Suprapubic skin (tissue), 4 donors: ENCODE measurements around the gene OPALIN. TPM values are rescaled to one million over a fixed set of nuclear protein-coding genes. Genes with fewer than 3 reads are reported as not detected.
"Not testable (repeated sequence)": the region's sequence is repeated elsewhere in the genome, so short reads cannot be mapped to it uniquely, and the experiment has no call there.

Experiments
- DNase-seq, 2 donors: peaks; one replicate each; pipeline ENCODE4 v3.0.0-alpha.2; 2019; ENCODE audit warnings: low spot score in 2 of 2
- H3K27ac ChIP-seq: fragments of 200-600 bp; sonication (generic); one replicate; pipeline ENCODE4 v1.5.1; 2019
- H3K27me3 ChIP-seq: fragments of 200-600 bp; sonication (generic); one replicate; pipeline ENCODE4 v1.5.1; 2019
- H3K36me3 ChIP-seq: fragments of 200-600 bp; sonication (generic); one replicate; pipeline ENCODE4 v1.5.1; 2019
- H3K4me1 ChIP-seq: fragments of 200-600 bp; sonication (generic); one replicate; pipeline ENCODE4 v1.5.1; 2019
- H3K4me3 ChIP-seq: fragments of 200-600 bp; sonication (generic); one replicate; pipeline ENCODE4 v1.5.1; 2019; ENCODE audit warnings: mild to moderate bottlenecking
- H3K9me3 ChIP-seq: fragments of 200-600 bp; sonication (generic); one replicate; pipeline ENCODE4 v1.5.1; 2019
- EP300 ChIP-seq: sonication (generic); formaldehyde crosslinking; IDR thresholded peaks from one replicate; pipeline ENCODE4 v1.6.1; 2017; ENCODE audit warnings: antibody characterized with exemption
- POLR2A ChIP-seq, 2 donors: fragments of 450-650 bp; IDR thresholded peaks; one replicate each; pipeline ENCODE4 v1.6.1; 2017; ENCODE audit warnings: antibody characterized with exemption in 2 of 2, mild to moderate bottlenecking in 2 of 2, moderate library complexity in 2 of 2
- POLR2AphosphoS5 ChIP-seq, 3 donors: sonication (generic); formaldehyde crosslinking; IDR thresholded peaks; one replicate each; pipeline ENCODE4 v1.6.1; 2017; ENCODE audit warnings: antibody characterized with exemption in 3 of 3
- WGBS: methylation state at CpG from one replicate; pipeline ENCODE4 v1.1.5; 2018; 5-methylcytosine and 5-hydroxymethylcytosine counted together
- total RNA-seq, 4 donors: library from RNA; depleted of rRNA; stranded (reverse); fragments of >200 nt; gene quantifications; one replicate each; pipeline ENCODE4 v1.1.0, GENCODE V29; 2016
- TF ChIP-seq, protein P1 (sequence below), 2 donors: fragments of 200-600 bp in 1 of 2; fragments of 450-650 bp in 1 of 2; sonication (generic) in 1 of 2; IDR thresholded peaks; one replicate each; pipeline ENCODE4 v1.5.1; 2016 to 2019; ENCODE audit warnings: antibody characterized with exemption in 2 of 2, mild to moderate bottlenecking in 1 of 2, moderate library complexity in 1 of 2

Gene OPALIN
- total RNA-seq, 4 donors from 2014 or later, result not detected

DNA sequence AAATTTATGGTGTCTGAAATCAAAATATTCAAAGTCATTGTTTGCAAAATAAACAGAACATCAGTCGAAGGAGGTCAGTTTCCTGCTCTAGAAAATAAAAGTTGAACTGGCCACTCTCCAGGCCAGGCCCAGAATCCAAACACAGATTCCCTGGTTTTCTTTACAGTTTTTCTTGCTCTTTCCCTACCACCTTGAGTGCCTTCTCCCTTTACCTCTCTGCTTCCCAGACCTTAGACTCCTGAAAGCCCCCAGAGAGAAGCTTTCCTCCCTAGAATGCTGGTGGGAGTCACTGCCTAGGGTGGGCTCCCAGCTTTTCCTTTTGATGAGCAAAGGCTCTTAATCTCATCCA lies 48.5 kb downstream of the OPALIN start:
- DNase-seq, result no peak
- Histone ChIP-seq H3K27me3 (peaks cover 4% of the 10 kb centered on the region), H3K36me3 (no peaks in the 10 kb centered on the region), H3K27ac (no peak overlapping the region), H3K9me3 (no peaks in the 10 kb centered on the region), H3K4me3 (no peak overlapping the region), H3K4me1 (peaks cover 2% of the 10 kb centered on the region)
- TF ChIP-seq, protein P1, sequence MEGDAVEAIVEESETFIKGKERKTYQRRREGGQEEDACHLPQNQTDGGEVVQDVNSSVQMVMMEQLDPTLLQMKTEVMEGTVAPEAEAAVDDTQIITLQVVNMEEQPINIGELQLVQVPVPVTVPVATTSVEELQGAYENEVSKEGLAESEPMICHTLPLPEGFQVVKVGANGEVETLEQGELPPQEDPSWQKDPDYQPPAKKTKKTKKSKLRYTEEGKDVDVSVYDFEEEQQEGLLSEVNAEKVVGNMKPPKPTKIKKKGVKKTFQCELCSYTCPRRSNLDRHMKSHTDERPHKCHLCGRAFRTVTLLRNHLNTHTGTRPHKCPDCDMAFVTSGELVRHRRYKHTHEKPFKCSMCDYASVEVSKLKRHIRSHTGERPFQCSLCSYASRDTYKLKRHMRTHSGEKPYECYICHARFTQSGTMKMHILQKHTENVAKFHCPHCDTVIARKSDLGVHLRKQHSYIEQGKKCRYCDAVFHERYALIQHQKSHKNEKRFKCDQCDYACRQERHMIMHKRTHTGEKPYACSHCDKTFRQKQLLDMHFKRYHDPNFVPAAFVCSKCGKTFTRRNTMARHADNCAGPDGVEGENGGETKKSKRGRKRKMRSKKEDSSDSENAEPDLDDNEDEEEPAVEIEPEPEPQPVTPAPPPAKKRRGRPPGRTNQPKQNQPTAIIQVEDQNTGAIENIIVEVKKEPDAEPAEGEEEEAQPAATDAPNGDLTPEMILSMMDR (IDR thresholded peaks at IDR 0.05), result no peak
- no peak for TF ChIP-seq EP300
- TF ChIP-seq POLR2AphosphoS5 (IDR thresholded peaks at IDR 0.05), result no peak
- TF ChIP-seq POLR2A (IDR thresholded peaks at IDR 0.05), result no peak
- 26% methylated on average over 1 of the region's 1 CpG for WGBS

DNA sequence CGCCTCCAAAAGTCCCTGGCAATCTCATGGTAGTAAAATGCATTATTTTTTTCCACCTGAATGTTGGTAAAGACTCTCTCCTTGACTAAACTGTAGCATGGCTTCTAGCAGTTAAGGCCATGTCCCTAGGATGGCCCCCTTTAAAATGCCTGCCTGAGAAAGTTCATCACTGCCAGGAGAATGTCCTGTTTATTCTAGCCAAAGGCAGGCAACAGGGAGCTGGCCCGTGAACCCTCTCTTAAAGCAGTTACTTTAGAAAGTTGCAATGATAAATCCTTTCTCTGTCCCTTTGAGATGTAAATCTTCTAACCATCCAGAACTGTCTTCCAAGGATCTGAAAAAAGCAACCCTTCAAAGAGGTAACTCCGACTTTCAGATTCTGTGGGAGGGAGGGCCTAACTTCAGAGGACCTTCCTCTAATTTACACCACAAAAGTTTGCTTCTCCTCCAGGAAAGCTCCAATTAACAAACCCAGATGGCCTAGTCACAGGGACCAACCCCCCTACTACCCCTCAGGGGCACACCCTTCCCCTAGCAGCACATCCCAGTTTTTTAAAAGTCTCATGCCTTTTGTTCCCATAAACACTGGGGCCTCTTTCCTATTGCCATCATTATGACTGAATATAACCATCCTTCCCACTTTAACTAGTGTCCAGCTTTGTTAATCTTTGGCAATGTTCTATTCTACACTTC lies 49.0 kb downstream of the OPALIN start:
- no peak overlapping the region for H3K27ac ChIP-seq
- 54% methylated on average over 3 of the region's 3 CpGs for WGBS

DNA sequence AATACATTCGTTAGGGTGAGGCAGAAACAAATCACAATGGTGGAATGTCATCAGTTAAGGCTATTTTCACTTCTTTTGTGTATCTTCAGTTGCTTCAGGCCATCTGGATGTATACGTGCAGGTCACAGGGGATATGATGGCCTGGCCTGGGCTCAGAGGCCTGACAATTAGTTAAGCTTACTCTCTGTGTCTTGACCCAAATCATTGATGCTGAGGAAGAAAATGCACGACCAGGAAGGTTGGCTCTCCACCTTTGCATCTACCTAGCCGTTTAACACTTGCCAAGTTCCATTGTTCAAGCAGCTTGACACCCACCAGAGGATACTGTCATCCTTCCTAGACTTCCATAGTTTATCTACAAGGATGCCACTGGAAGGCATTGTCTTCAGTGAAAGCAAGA lies 49.9 kb downstream of the OPALIN start:
- 58% methylated on average over 4 of the region's 4 CpGs for WGBS
- H3K4me1 ChIP-seq, H3K9me3 ChIP-seq, H3K27ac ChIP-seq, H3K27me3 ChIP-seq, DNase-seq, H3K4me3 ChIP-seq, H3K36me3 ChIP-seq: not testable (repeated sequence)

More for the DNA sequence above, 49.0 kb downstream of the OPALIN start:
- no peaks in the 10 kb centered on the region for H3K36me3 ChIP-seq
- H3K4me3 ChIP-seq, result no peak overlapping the region
- H3K27me3 ChIP-seq, result peaks cover 4% of the 10 kb centered on the region
- no peak for TF ChIP-seq POLR2A (IDR thresholded peaks at IDR 0.05)
- TF ChIP-seq, protein P1 (IDR thresholded peaks at IDR 0.05), result no peak
- TF ChIP-seq POLR2AphosphoS5 (IDR thresholded peaks at IDR 0.05), result no peak
- no peak for DNase-seq
- no peaks in the 10 kb centered on the region for H3K9me3 ChIP-seq
- H3K4me1 ChIP-seq, result peaks cover 2% of the 10 kb centered on the region

DNA sequence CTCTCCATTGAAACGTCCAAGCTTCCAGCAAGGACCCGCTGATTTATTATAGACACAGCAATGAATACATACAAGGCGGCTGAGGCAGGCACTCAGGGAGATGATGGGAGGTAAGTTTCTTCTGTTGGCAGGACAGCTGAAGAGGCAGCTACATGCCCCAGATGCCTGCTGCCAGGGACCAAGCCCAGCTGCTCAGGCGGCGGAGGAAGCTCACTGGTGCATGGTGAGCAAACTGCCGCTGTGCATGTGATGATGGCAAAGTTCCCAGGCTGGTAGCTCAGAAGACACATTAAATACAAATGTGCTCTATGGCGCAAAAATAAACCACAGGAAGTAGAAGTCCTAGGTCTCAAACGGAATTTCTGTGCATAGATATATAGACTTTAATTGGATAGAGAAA lies 52.3 kb downstream of the OPALIN start:
- Histone ChIP-seq H3K4me3 (no peak overlapping the region), H3K27ac (no peak overlapping the region), H3K4me1 (peaks cover 2% of the 10 kb centered on the region), H3K36me3 (no peaks in the 10 kb centered on the region), H3K9me3 (no peaks in the 10 kb centered on the region), H3K27me3 (peaks cover 8% of the 10 kb centered on the region)
- DNase-seq, result no peak
- TF ChIP-seq EP300, result no peak
- TF ChIP-seq, protein P1 (IDR thresholded peaks at IDR 0.05), result no peak
- TF ChIP-seq POLR2AphosphoS5 (IDR thresholded peaks at IDR 0.05), result no peak
- TF ChIP-seq POLR2A (IDR thresholded peaks at IDR 0.05), result no peak
- 35% methylated on average over 8 of the region's 8 CpGs for WGBS

DNA sequence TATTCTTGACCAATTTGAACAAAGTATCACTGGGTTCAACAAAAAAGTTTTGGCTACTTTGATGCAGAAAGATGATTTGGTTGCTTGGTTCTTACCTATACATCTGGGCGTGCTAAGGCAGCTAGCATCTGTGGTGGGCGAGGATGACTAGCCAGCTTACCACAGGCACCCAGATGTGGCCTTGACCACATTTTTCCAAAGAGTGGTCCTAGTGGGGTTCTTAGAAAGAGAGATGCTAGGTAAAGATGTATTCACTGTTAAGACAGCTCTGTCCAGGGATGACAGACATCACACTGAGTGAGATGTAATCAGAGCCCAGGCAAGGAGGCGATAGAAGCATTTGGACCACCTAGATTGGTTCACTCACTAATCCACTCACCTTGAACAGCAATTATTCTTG lies 53.8 kb downstream of the OPALIN start:
- no peaks in the 10 kb centered on the region for H3K9me3 ChIP-seq
- TF ChIP-seq, protein P1 (IDR thresholded peaks at IDR 0.05), result no peak
- TF ChIP-seq POLR2AphosphoS5 (IDR thresholded peaks at IDR 0.05), result no peak
- TF ChIP-seq EP300, result no peak
- no peak for TF ChIP-seq POLR2A (IDR thresholded peaks at IDR 0.05)
- no peak for DNase-seq
- WGBS, result 94% methylated on average over 3 of the region's 3 CpGs
- H3K4me1 ChIP-seq, result peaks cover 2% of the 10 kb centered on the region
- no peak overlapping the region for H3K4me3 ChIP-seq
- H3K36me3 ChIP-seq, result no peaks in the 10 kb centered on the region
- H3K27ac ChIP-seq, result no peak overlapping the region
- H3K27me3 ChIP-seq, result peaks cover 21% of the 10 kb centered on the region

DNA sequence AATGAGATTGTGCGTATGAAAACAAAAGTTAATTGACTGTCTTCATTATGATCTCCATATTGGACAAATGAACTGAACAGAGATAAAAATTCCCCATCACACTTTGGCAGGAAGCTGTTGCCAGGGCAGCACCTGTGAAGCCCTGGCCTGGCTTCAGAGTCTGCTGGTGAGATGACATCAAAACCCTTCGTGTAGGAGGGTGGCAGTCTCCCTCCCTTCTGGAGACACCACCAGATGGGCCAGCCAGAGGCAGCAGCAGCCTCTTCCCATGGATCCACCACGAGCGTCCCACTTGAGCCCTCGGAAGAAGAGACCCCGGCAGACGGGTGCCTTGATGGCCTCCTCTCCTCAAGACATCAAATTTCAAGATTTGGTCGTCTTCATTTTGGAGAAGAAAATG lies 54.6 kb downstream of the OPALIN start, which contains the start of gene DNTT:
TSS of gene DNTT (plus strand) at position 205 of the 400 bp plus-strand sequence. CDS start at position 269, 64 bp downstream.
- H3K27ac ChIP-seq, result no peak within 1 kb of the TSS
- WGBS, result 83% methylated on average over 5 of the region's 8 CpGs
- H3K4me1 ChIP-seq, result peaks cover 2% of the 10 kb centered on the region
- H3K27me3 ChIP-seq, result peaks cover 23% of the 10 kb centered on the region
- no peaks in the 10 kb centered on the region for H3K9me3 ChIP-seq
- no peak within 1 kb of the TSS for H3K4me3 ChIP-seq
- no peaks in the 10 kb centered on the region for H3K36me3 ChIP-seq
- no peak for DNase-seq
- TF ChIP-seq, protein P1 (IDR thresholded peaks at IDR 0.05), result no peak
- TF ChIP-seq EP300 (no peak), POLR2A (IDR thresholded peaks at IDR 0.05) (no peak), POLR2AphosphoS5 (IDR thresholded peaks at IDR 0.05) (no peak)
